Prostate gland (tissue), 2 donors: Measurements from ENCODE around the gene CFAP53. TPM values are rescaled to one million over a fixed set of nuclear protein-coding genes. Genes with fewer than 3 reads are reported as not detected.
"Not testable (repeated sequence)": the region's sequence is repeated elsewhere in the genome, so short reads cannot be mapped to it uniquely, and the experiment has no call there.

Experiments used
- DNase-seq: peaks from one replicate; pipeline ENCODE4 v3.0.0-alpha.2; 2019; ENCODE audit warnings: low spot score
- H3K27ac ChIP-seq, 2 donors: fragments of 200-600 bp; sonication (generic); 2 replicates each; pipeline ENCODE4 v1.5.1; 2017 to 2019
- H3K27me3 ChIP-seq: fragments of 200-600 bp; sonication (generic); replicated peaks from 2 replicates; pipeline ENCODE4 v1.5.1; 2019; ENCODE audit not compliant: insufficient read depth
- H3K36me3 ChIP-seq, 2 donors: fragments of 200-600 bp; sonication (generic); 1 replicate in 1 of 2; 2 replicates in 1 of 2; pipeline versions ENCODE4 v1.5.1 to v1.8.1; 2017 to 2019
- H3K4me1 ChIP-seq: fragments of 200-600 bp; sonication (generic); replicated peaks from 2 replicates; pipeline ENCODE4 v1.5.1; 2019
- H3K4me3 ChIP-seq, 2 donors: fragments of 200-600 bp; sonication (generic); 2 replicates each; pipeline ENCODE4 v1.5.1; 2017 to 2019
- H3K9me3 ChIP-seq: fragments of 200-600 bp; sonication (generic); 2 replicates; pipeline ENCODE4 v1.5.1; 2017
- CTCF ChIP-seq, 4 experiments: fragments of 200-600 bp in 2 of 4; fragments of 450-650 bp in 2 of 4; sonication (generic) in 2 of 4; IDR thresholded peaks; 1 replicate in 3 of 4; 2 replicates in 1 of 4; pipeline ENCODE4 v1.5.1; 2016 to 2019; ENCODE audit warnings: antibody characterized with exemption in 4 of 4, mild to moderate bottlenecking in 2 of 4, moderate library complexity in 2 of 4
- POLR2A ChIP-seq: fragments of 450-650 bp; IDR thresholded peaks from one replicate; pipeline ENCODE4 v1.6.1; 2016; ENCODE audit warnings: antibody characterized with exemption, mild to moderate bottlenecking
- POLR2AphosphoS5 ChIP-seq: sonication (generic); formaldehyde crosslinking; IDR thresholded peaks from one replicate; pipeline ENCODE4 v1.6.1; 2017; ENCODE audit warnings: antibody characterized with exemption
- WGBS: methylation state at CpG from one replicate; pipeline ENCODE4 v1.1.5; 2018; 5-methylcytosine and 5-hydroxymethylcytosine counted together
- intact Hi-C: fragments of 100-400 bp; cut with DNase I; formaldehyde crosslinking; loops from one replicate; pipeline ENCODE4 v1.14.2; 2022
- total RNA-seq, 2 donors: library from RNA; depleted of rRNA; stranded (reverse); fragments of >200 nt; gene quantifications; one replicate each; pipeline ENCODE4 v1.1.0, GENCODE V29; 2016

CFAP53 gene
- total RNA-seq, 2 donors from 2014 or later: 0.59 to 4.7 TPM

GRCh38 chr18:50312296-50313030 is 46.2 kb upstream of the CFAP53 start:
- Histone ChIP-seq H3K27me3 (no peaks in the 10 kb centered on the region), H3K27ac (no peak overlapping the region)
- intact Hi-C loops: no loop called here

GRCh38 chr18:50311650-50312049 is 45.4 kb upstream of the CFAP53 start:
- no peaks in the 10 kb centered on the region for H3K27me3 ChIP-seq
- H3K36me3 ChIP-seq: no peaks in the 10 kb centered on the region
- H3K4me3 ChIP-seq: no peak overlapping the region
- DNase-seq: no peak
- H3K27ac ChIP-seq: no peak overlapping the region
- WGBS: 80% methylated on average over 3 of the region's 3 CpGs
- no peak for TF ChIP-seq POLR2AphosphoS5
- TF ChIP-seq POLR2A: no peak
- no peak for TF ChIP-seq CTCF (IDR thresholded peaks at IDR 0.05)
- no peaks in the 10 kb centered on the region for H3K9me3 ChIP-seq
- no peaks in the 10 kb centered on the region for H3K4me1 ChIP-seq
- intact Hi-C loops: no loop called here

More at GRCh38 chr18:50312296-50313030, 46.2 kb upstream of the CFAP53 start:
- DNase-seq: no peak
- no peaks in the 10 kb centered on the region for H3K36me3 ChIP-seq
- H3K9me3 ChIP-seq: no peaks in the 10 kb centered on the region
- H3K4me3 ChIP-seq: no peak overlapping the region
- TF ChIP-seq POLR2AphosphoS5: no peak
- TF ChIP-seq POLR2A: no peak
- TF ChIP-seq CTCF (IDR thresholded peaks at IDR 0.05): no peak
- H3K4me1 ChIP-seq: no peaks in the 10 kb centered on the region
- 86% methylated on average over 7 of the region's 7 CpGs for WGBS

GRCh38 chr18:50310080-50310479 is 43.8 kb upstream of the CFAP53 start:
- Histone ChIP-seq H3K36me3 (no peaks in the 10 kb centered on the region), H3K27me3 (no peaks in the 10 kb centered on the region), H3K27ac (no peak overlapping the region), H3K4me1 (no peaks in the 10 kb centered on the region), H3K9me3 (no peaks in the 10 kb centered on the region), H3K4me3 (no peak overlapping the region)
- DNase-seq: no peak
- intact Hi-C loops: no loop called here
- TF ChIP-seq POLR2AphosphoS5: no peak
- no peak for TF ChIP-seq POLR2A
- no peak for TF ChIP-seq CTCF (IDR thresholded peaks at IDR 0.05)
- 85% methylated on average over 10 of the region's 10 CpGs for WGBS

GRCh38 chr18:50308851-50309250 is 42.6 kb upstream of the CFAP53 start:
- H3K4me3 ChIP-seq, intact Hi-C loops, DNase-seq, H3K27me3 ChIP-seq, H3K4me1 ChIP-seq, H3K36me3 ChIP-seq, H3K9me3 ChIP-seq, H3K27ac ChIP-seq: not testable (repeated sequence)
- WGBS: 53% methylated on average over 5 of the region's 5 CpGs

GRCh38 chr18:50307738-50308470 is 41.6 kb upstream of the CFAP53 start:
- H3K36me3 ChIP-seq: no peaks in the 10 kb centered on the region
- H3K4me3 ChIP-seq: peak overlapping the region; percentile 28 to 32
- 8% methylated on average over 26 of the region's 26 CpGs for WGBS
- no peaks in the 10 kb centered on the region for H3K9me3 ChIP-seq
- no peaks in the 10 kb centered on the region for H3K27me3 ChIP-seq
- no peak overlapping the region for H3K27ac ChIP-seq
- no peaks in the 10 kb centered on the region for H3K4me1 ChIP-seq
- DNase-seq: peak; percentile 72
- intact Hi-C loops: no loop called here
- TF ChIP-seq POLR2AphosphoS5: peak; percentile 53
- no peak for TF ChIP-seq CTCF (IDR thresholded peaks at IDR 0.05)
